HT1080 (cell line): Measurements from ENCODE around the gene NTF4. TPM values are rescaled to one million over a fixed set of nuclear protein-coding genes. Genes with fewer than 3 reads are reported as not detected.
"Not testable (repeated sequence)": the region's sequence is repeated elsewhere in the genome, so short reads cannot be mapped to it uniquely, and the experiment has no call there.

ENCODE experiments used
- DNase-seq: peaks from one replicate; pipeline ENCODE4 v3.0.0-alpha.2; 2015; ENCODE audit warnings: low read depth
- small RNA-seq: library from RNA; depleted of rRNA; stranded (forward); fragments of <200 nt; gene quantifications from one replicate; pipeline ENCODE3, GENCODE V24; 2014
- total RNA-seq: library from RNA; depleted of rRNA; stranded (reverse); fragments of >200 nt; shearing (Covaris generic); gene quantifications from 2 replicates; pipeline ENCODE4 v1.2.3, GENCODE V29; 2014; rRNA removed

The NTF4 gene
- total RNA-seq, 1 experiment from 2014 or later: not detected

GRCh38 chr19:49022116-49022515, 42.5 kb downstream of the NTF4 start:
- no peak for DNase-seq

GRCh38 chr19:49020931-49021895, 43.4 kb downstream of the NTF4 start:
- DNase-seq: peak; percentile 76

- DNase-seq: no peak
These were observed 44.3 kb downstream of the NTF4 start for GRCh38 chr19:49020342-49020741.

- no peak for DNase-seq
These were observed 45.2 kb downstream of the NTF4 start for GRCh38 chr19:49019242-49019932.

GRCh38 chr19:49018388-49019241, 46.0 kb downstream of the NTF4 start:
- DNase-seq: not testable (repeated sequence)

- DNase-seq: no peak
These were observed 46.8 kb downstream of the NTF4 start for GRCh38 chr19:49017666-49018351.

GRCh38 chr19:49017041-49017665, 47.5 kb downstream of the NTF4 start, which contains the start of gene LHB:
Gene LHB, minus strand, starts transcription at chr19:49017091. Its CDS starts 10 bp downstream, at chr19:49017081.
- no peak for DNase-seq

- DNase-seq: no peak
These were observed 48.4 kb downstream of the NTF4 start for GRCh38 chr19:49016067-49016839.

GRCh38 chr19:49014870-49015255, 49.8 kb downstream of the NTF4 start:
- DNase-seq: no peak

- DNase-seq: no peak
These were observed 50.3 kb downstream of the NTF4 start for GRCh38 chr19:49014123-49014869.

- DNase-seq: no peak
These were observed 53.4 kb downstream of the NTF4 start for GRCh38 chr19:49011194-49011593.

Small RNAs within 50 kb of the gene (small RNA-seq; reads per million reads assigned to genes)
- not detected for gene RN7SL708P

Other genes starting within 250 kb of the NTF4 start
- not detected in 2 replicates for gene HSD17B14, start 228.3 kb downstream of the NTF4 start, total RNA-seq
- gene PLEKHA4, start 196.2 kb downstream of the NTF4 start, total RNA-seq: 0.31 TPM in 1 of 2 replicates, not detected in the other
- 44.3 and 49.4 TPM in 2 replicates for gene PPP1R15A, start 192.4 kb downstream of the NTF4 start, total RNA-seq
- not detected in 2 replicates for gene TULP2, start 166.1 kb downstream of the NTF4 start, total RNA-seq
- gene NUCB1, start 164.5 kb downstream of the NTF4 start, total RNA-seq: 107 and 146 TPM in 2 replicates
- gene DHDH, start 131.1 kb downstream of the NTF4 start, total RNA-seq: 0.57 TPM in 1 of 2 replicates, not detected in the other
- 198 and 273 TPM in 2 replicates for gene BAX, start 109.9 kb downstream of the NTF4 start, total RNA-seq
- gene FTL, start 99.5 kb downstream of the NTF4 start, total RNA-seq: 4,284 and 5,930 TPM in 2 replicates
- gene GYS1, start 71.5 kb downstream of the NTF4 start, total RNA-seq: 35.2 and 46.1 TPM in 2 replicates
- gene RUVBL2, start 70.9 kb downstream of the NTF4 start, total RNA-seq: 498 and 522 TPM in 2 replicates
- not detected in 2 replicates for gene LHB, start 47.7 kb downstream of the NTF4 start, total RNA-seq
- gene CGB3, start 40.5 kb downstream of the NTF4 start, total RNA-seq: not detected in 2 replicates
- gene CGB2, start 32.9 kb downstream of the NTF4 start, total RNA-seq: 0.71 TPM in 1 of 2 replicates, not detected in the other
- not detected in 2 replicates for gene CGB1, start 27.9 kb downstream of the NTF4 start, total RNA-seq
- gene CGB5, start 21.0 kb downstream of the NTF4 start, total RNA-seq: 0.16 and 0.67 TPM in 2 replicates
- 5.8 and 11.3 TPM in 2 replicates for gene CGB8, start 15.7 kb downstream of the NTF4 start, total RNA-seq
- 0.10 and 0.61 TPM in 2 replicates for gene CGB7, start 7.1 kb downstream of the NTF4 start, total RNA-seq
- not detected in 2 replicates for gene KCNA7, start 7.9 kb upstream of the NTF4 start, total RNA-seq
- 265 and 348 TPM in 2 replicates for gene SNRNP70, start 20.6 kb upstream of the NTF4 start, total RNA-seq
- gene LIN7B, start 49.6 kb upstream of the NTF4 start, total RNA-seq: 2.6 and 3.2 TPM in 2 replicates
- 1.6 and 2.1 TPM in 2 replicates for gene C19orf73, start 54.3 kb upstream of the NTF4 start, total RNA-seq
- 5.0 and 9.3 TPM in 2 replicates for gene PPFIA3, start 54.7 kb upstream of the NTF4 start, total RNA-seq
- gene HRC, start 90.6 kb upstream of the NTF4 start, total RNA-seq: not detected in 2 replicates
- gene TRPM4, start 93.0 kb upstream of the NTF4 start, total RNA-seq: 7.5 and 8.6 TPM in 2 replicates